OCI-LY3 (cell line): ENCODE measurements around the gene IL10.

Source experiments
- H2AFZ ChIP-seq: fragments of 200-600, 300-600 bp; shearing (Covaris generic); 2 replicates; pipeline ENCODE4 v1.6.0; 2014; ENCODE audit warnings: antibody characterized with exemption, low read depth, low read length
- H3K27ac ChIP-seq: fragments of 200-600, 300-600 bp; sonication (generic); 2 replicates; pipeline ENCODE4 v1.5.1; 2014; ENCODE audit warnings: mild to moderate bottlenecking, low read length, moderate library complexity, mixed read lengths
- H3K27me3 ChIP-seq: fragments of 200-600, 300-600 bp; sonication (generic); 2 replicates; pipeline ENCODE4 v1.6.1; 2014; ENCODE audit warnings: low read depth, low read length, mixed read lengths
- H3K36me3 ChIP-seq: fragments of 200-600, 300-600 bp; sonication (generic); replicated peaks from 2 replicates; pipeline ENCODE3; 2014; ENCODE audit warnings: low read depth, low read length, mixed read lengths
- H3K4me1 ChIP-seq: fragments of 300-600, 200-600 bp; sonication (generic); 2 replicates; pipeline ENCODE4 v1.6.1; 2014; ENCODE audit warnings: low read length, mixed read lengths
- H3K4me2 ChIP-seq: fragments of 200-600, 300-600 bp; sonication (generic); 2 replicates; pipeline ENCODE4 v1.6.1; 2014; ENCODE audit warnings: low read length, mixed read lengths
- H3K4me3 ChIP-seq: fragments of 300-600, 200-600 bp; sonication (generic); 2 replicates; pipeline ENCODE4 v1.5.1; 2014; ENCODE audit warnings: antibody characterized with exemption, mild to moderate bottlenecking, low read length, moderate library complexity
- H3K79me2 ChIP-seq: fragments of 300-600, 200-600 bp; shearing (Covaris generic); 2 replicates; pipeline ENCODE4 v1.6.1; 2014; ENCODE audit warnings: mild to moderate bottlenecking, low read length, mixed read lengths
- H3K9ac ChIP-seq: fragments of 300-600, 200-600 bp; shearing (Covaris generic); 2 replicates; pipeline ENCODE4 v1.6.0; 2014; ENCODE audit warnings: mild to moderate bottlenecking, low read length, moderate library complexity
- H3K9me3 ChIP-seq: fragments of 200-600, 300-600 bp; shearing (Covaris generic); 2 replicates; pipeline ENCODE4 v1.6.1; 2014; ENCODE audit warnings: low read length, mixed read lengths; ENCODE audit not compliant: insufficient read depth
- H4K20me1 ChIP-seq: fragments of 200-600, 300-600 bp; sonication (generic); 2 replicates; pipeline ENCODE4 v1.6.1; 2016; ENCODE audit warnings: low read length, mixed read lengths; ENCODE audit not compliant: insufficient read depth
- CTCF ChIP-seq: fragments of 200-600, 300-600 bp; sonication (generic); IDR thresholded peaks from 2 replicates; pipeline ENCODE4 v1.5.1; 2014; ENCODE audit warnings: antibody characterized with exemption, low read length, low read depth
- EZH2phosphoT487 ChIP-seq: fragments of 200-600 bp; shearing (Covaris generic); IDR thresholded peaks from 2 replicates; pipeline ENCODE4 v1.6.1; 2018; ENCODE audit warnings: antibody characterized with exemption, mixed run types, low read depth

Gene IL10

GRCh38 chr1:206739411-206740076 is 32.8 kb downstream of the IL10 start:
- peaks cover 13% of the 10 kb centered on the region for H3K36me3 ChIP-seq
- H3K27ac ChIP-seq, result peak overlapping the region; percentile 95
- peaks cover 98% of the 10 kb centered on the region for H3K4me1 ChIP-seq
- TF ChIP-seq EZH2phosphoT487 (no peak), CTCF (no peak)
- no peaks in the 10 kb centered on the region for H3K27me3 ChIP-seq
- peak overlapping the region; percentile 65 for H3K4me2 ChIP-seq
- peak overlapping the region; percentile 30 for H3K4me3 ChIP-seq
- no peaks in the 10 kb centered on the region for H4K20me1 ChIP-seq
- H2AFZ ChIP-seq, result no peak overlapping the region
- peak overlapping the region; percentile 82 for H3K9ac ChIP-seq
- H3K79me2 ChIP-seq, result no peaks in the 10 kb centered on the region
- H3K9me3 ChIP-seq, result no peaks in the 10 kb centered on the region

GRCh38 chr1:206738370-206739366 is 33.6 kb downstream of the IL10 start:
- no peaks in the 10 kb centered on the region for H4K20me1 ChIP-seq

GRCh38 chr1:206737729-206738201 is 34.5 kb downstream of the IL10 start:
- Histone ChIP-seq H3K27ac (peak overlapping the region; percentile 95), H3K9me3 (no peaks in the 10 kb centered on the region), H3K36me3 (peaks cover 20% of the 10 kb centered on the region), H3K79me2 (no peaks in the 10 kb centered on the region), H3K4me1 (peaks cover 100% of the 10 kb centered on the region), H3K4me2 (peak overlapping the region; percentile 57), H3K9ac (peak overlapping the region; percentile 82; the same call in 1 of the 2 replicates), H3K4me3 (no peak overlapping the region), H3K27me3 (no peaks in the 10 kb centered on the region), H2AFZ (no peak overlapping the region), H4K20me1 (no peaks in the 10 kb centered on the region)
- TF ChIP-seq EZH2phosphoT487 (no peak), CTCF (no peak)

More at GRCh38 chr1:206738370-206739366, 33.6 kb downstream of the IL10 start:
- Histone ChIP-seq H3K9ac (peak overlapping the region; percentile 82), H3K27ac (peak overlapping the region; percentile 95), H3K9me3 (no peaks in the 10 kb centered on the region), H3K4me2 (peak overlapping the region; percentile 57), H3K4me1 (peaks cover 100% of the 10 kb centered on the region), H3K79me2 (no peaks in the 10 kb centered on the region), H3K27me3 (no peaks in the 10 kb centered on the region), H3K36me3 (peaks cover 15% of the 10 kb centered on the region), H2AFZ (no peak overlapping the region), H3K4me3 (peak overlapping the region; percentile 5)
- TF ChIP-seq EZH2phosphoT487 (no peak), CTCF (peak; percentile 61)
